Peyer's patch (tissue), 4 donors: ENCODE results near the gene ALG1. TPM values are rescaled to one million over a fixed set of nuclear protein-coding genes. Genes with fewer than 3 reads are reported as not detected.

ENCODE experiments used
- DNase-seq, 3 donors: peaks; one replicate each; pipeline ENCODE4 v3.0.0-alpha.2; 2017 to 2019
- H3K27ac ChIP-seq, 4 donors: fragments of 200-600 bp; sonication (generic); one replicate each; pipeline ENCODE4 v1.5.1; 2016 to 2019
- H3K27me3 ChIP-seq, 2 donors: fragments of 200-600 bp; sonication (generic); one replicate each; pipeline ENCODE4 v1.5.1; 2019
- H3K36me3 ChIP-seq, 3 donors: fragments of 200-600 bp; sonication (generic); one replicate each; pipeline ENCODE4 v1.5.1; 2016 to 2019
- H3K4me1 ChIP-seq, 4 donors: fragments of 200-600 bp; sonication (generic); one replicate each; pipeline ENCODE4 v1.5.1; 2016 to 2019
- H3K4me3 ChIP-seq, 4 donors: fragments of 200-600 bp; sonication (generic); 1 replicate in 3 of 4; 2 replicates in 1 of 4; pipeline ENCODE4 v1.5.1; 2016 to 2019; ENCODE audit warnings: mild to moderate bottlenecking in 1 of 4
- H3K9me3 ChIP-seq, 4 donors: fragments of 200-600 bp; sonication (generic); one replicate each; pipeline ENCODE4 v1.5.1; 2016 to 2019; ENCODE audit warnings: mild to moderate bottlenecking in 1 of 4
- CTCF ChIP-seq, 6 experiments: fragments of 450-650 bp in 4 of 6; fragments of 200-600 bp in 2 of 6; sonication (generic) in 1 of 6; IDR thresholded peaks; one replicate each; pipeline ENCODE4 v1.5.1; 2017 to 2019; ENCODE audit warnings: antibody characterized with exemption in 6 of 6, mild to moderate bottlenecking in 3 of 6, moderate library complexity in 1 of 6
- POLR2A ChIP-seq, 2 donors: fragments of 450-650 bp; IDR thresholded peaks; one replicate each; pipeline ENCODE4 v1.5.1; 2017; ENCODE audit warnings: antibody characterized with exemption in 2 of 2, mild to moderate bottlenecking in 2 of 2, moderate library complexity in 2 of 2
- total RNA-seq, 4 donors: library from RNA; depleted of rRNA; stranded (reverse); fragments of >200 nt; gene quantifications; one replicate each; pipeline ENCODE4 v1.1.0, GENCODE V29; 2016

ALG1 gene
- total RNA-seq, 4 donors from 2014 or later, result 17.8 to 33.9 (median 23.4) TPM

- H3K4me3 ChIP-seq, result no peak overlapping the region
- peaks cover 0 to 31% (median 0%) of the 10 kb centered on the region in 3 donors for H3K36me3 ChIP-seq
- no peaks in the 10 kb centered on the region for H3K9me3 ChIP-seq
- no peak for DNase-seq
- H3K4me1 ChIP-seq, result peaks cover 0 to under 1% (median under 1%) of the 10 kb centered on the region in 4 donors
- TF ChIP-seq POLR2A (IDR thresholded peaks at IDR 0.05), result no peak
- TF ChIP-seq CTCF (IDR thresholded peaks at IDR 0.05), result no peak
- no peaks in the 10 kb centered on the region for H3K27me3 ChIP-seq
- H3K27ac ChIP-seq, result no peak overlapping the region
These were observed 44.6 kb upstream of the ALG1 start for GRCh38 chr16:5027086-5027485.

- Histone ChIP-seq H3K9me3 (no peaks in the 10 kb centered on the region), H3K27me3 (no peaks in the 10 kb centered on the region), H3K4me3 (no peak overlapping the region), H3K4me1 (peaks cover 0 to 6% (median 1%) of the 10 kb centered on the region in 4 donors), H3K36me3 (peaks cover 0 to 31% (median 0%) of the 10 kb centered on the region in 3 donors), H3K27ac (no peak overlapping the region)
- no peak for DNase-seq
- TF ChIP-seq POLR2A (IDR thresholded peaks at IDR 0.05) (no peak), CTCF (IDR thresholded peaks at IDR 0.05) (no peak)
These were observed 43.9 kb upstream of the ALG1 start for GRCh38 chr16:5027575-5028235.

GRCh38 chr16:5028950-5029475, 42.6 kb upstream of the ALG1 start:
- no peak overlapping the region for H3K4me3 ChIP-seq
- H3K9me3 ChIP-seq, result no peaks in the 10 kb centered on the region
- no peak for DNase-seq
- H3K36me3 ChIP-seq, result peaks cover 0 to 31% (median 0%) of the 10 kb centered on the region in 3 donors
- H3K27ac ChIP-seq, result no peak overlapping the region
- TF ChIP-seq POLR2A (IDR thresholded peaks at IDR 0.05), result no peak
- TF ChIP-seq CTCF (IDR thresholded peaks at IDR 0.05), result no peak
- no peaks in the 10 kb centered on the region for H3K27me3 ChIP-seq
- peaks cover 0 to 10% (median 1%) of the 10 kb centered on the region in 4 donors for H3K4me1 ChIP-seq

- peaks cover 0 to 26% (median 0%) of the 10 kb centered on the region in 3 donors for H3K36me3 ChIP-seq
- no peak overlapping the region for H3K4me3 ChIP-seq
- TF ChIP-seq POLR2A (IDR thresholded peaks at IDR 0.05), result no peak
- TF ChIP-seq CTCF (IDR thresholded peaks at IDR 0.05), result no peak
- no peaks in the 10 kb centered on the region for H3K27me3 ChIP-seq
- H3K4me1 ChIP-seq, result peaks cover 0 to 18% (median 4%) of the 10 kb centered on the region in 4 donors
- DNase-seq, result no peak
- no peaks in the 10 kb centered on the region for H3K9me3 ChIP-seq
- no peak overlapping the region for H3K27ac ChIP-seq
These were observed 41.3 kb upstream of the ALG1 start for GRCh38 chr16:5030251-5030870.

- Histone ChIP-seq H3K36me3 (peaks cover 0 to 24% (median 0%) of the 10 kb centered on the region in 3 donors), H3K4me3 (no peak overlapping the region), H3K27me3 (no peaks in the 10 kb centered on the region), H3K27ac (no peak overlapping the region), H3K9me3 (no peaks in the 10 kb centered on the region), H3K4me1 (peaks cover 0 to 18% (median 4%) of the 10 kb centered on the region in 4 donors)
- no peak for DNase-seq
- no peak for TF ChIP-seq CTCF (IDR thresholded peaks at IDR 0.05)
- TF ChIP-seq POLR2A (IDR thresholded peaks at IDR 0.05), result no peak
These were observed 40.0 kb upstream of the ALG1 start for GRCh38 chr16:5031601-5032000.
